Measurements from ENCODE around the gene C19orf44. TPM values are rescaled to one million over a fixed set of nuclear protein-coding genes. Genes with fewer than 3 reads are reported as not detected.
"Not testable (repeated sequence)": the region's sequence is repeated elsewhere in the genome, so short reads cannot be mapped to it uniquely, and the experiment has no call there.

C19orf44 gene
- total RNA-seq, 1 experiment from 2014 or later, result 2.5 TPM

- Histone ChIP-seq H3K9me2 (replicated peaks; ENCODE audit: low read length) (no peaks in the 10 kb centered on the region), H3K4me3 (ENCODE audit: low read length) (no peak overlapping the region), H3K27me3 (ENCODE audit: low read length) (no peaks in the 10 kb centered on the region), H3K9me3 (ENCODE audit: low read length) (no peaks in the 10 kb centered on the region), H2AFZ (ENCODE audit: low read length) (no peak overlapping the region), H4K20me1 (ENCODE audit: low read length) (peaks cover 43% of the 10 kb centered on the region), H3K36me3 (ENCODE audit: low read depth, low read length) (no peaks in the 10 kb centered on the region), H3F3A (ENCODE audit: low read length, unreplicated experiment) (no peaks in the 10 kb centered on the region), H3K79me2 (ENCODE audit: low read length) (peaks cover 99% of the 10 kb centered on the region), H3K9ac (ENCODE audit: low read length) (no peak overlapping the region), H3K4me1 (ENCODE audit: insufficient read depth, low read length) (peaks cover 20% of the 10 kb centered on the region), H3K27ac (ENCODE audit: low read length) (peak overlapping the region; percentile 43; the same call in 1 of the 2 replicates), H3K4me2 (ENCODE audit: low read length) (peak overlapping the region; percentile 32)
- ChIA-PET CTCF (no interaction called here), POLR2A (ENCODE audit: unreplicated experiment) (interaction anchor here (0.6 kb wide), 1 partner anchor 93 kb away, joined by 3 read pairs; no protein-coding TSS in a partner anchor)
- ATAC-seq (no peak), DNase-seq (no peak)
- BruUV-seq (replicated peaks), result no TSS peak
- intact Hi-C loops (cut with micrococcal nuclease), result no loop called here
- TF ChIP-seq, protein P1, sequence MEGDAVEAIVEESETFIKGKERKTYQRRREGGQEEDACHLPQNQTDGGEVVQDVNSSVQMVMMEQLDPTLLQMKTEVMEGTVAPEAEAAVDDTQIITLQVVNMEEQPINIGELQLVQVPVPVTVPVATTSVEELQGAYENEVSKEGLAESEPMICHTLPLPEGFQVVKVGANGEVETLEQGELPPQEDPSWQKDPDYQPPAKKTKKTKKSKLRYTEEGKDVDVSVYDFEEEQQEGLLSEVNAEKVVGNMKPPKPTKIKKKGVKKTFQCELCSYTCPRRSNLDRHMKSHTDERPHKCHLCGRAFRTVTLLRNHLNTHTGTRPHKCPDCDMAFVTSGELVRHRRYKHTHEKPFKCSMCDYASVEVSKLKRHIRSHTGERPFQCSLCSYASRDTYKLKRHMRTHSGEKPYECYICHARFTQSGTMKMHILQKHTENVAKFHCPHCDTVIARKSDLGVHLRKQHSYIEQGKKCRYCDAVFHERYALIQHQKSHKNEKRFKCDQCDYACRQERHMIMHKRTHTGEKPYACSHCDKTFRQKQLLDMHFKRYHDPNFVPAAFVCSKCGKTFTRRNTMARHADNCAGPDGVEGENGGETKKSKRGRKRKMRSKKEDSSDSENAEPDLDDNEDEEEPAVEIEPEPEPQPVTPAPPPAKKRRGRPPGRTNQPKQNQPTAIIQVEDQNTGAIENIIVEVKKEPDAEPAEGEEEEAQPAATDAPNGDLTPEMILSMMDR (conservative IDR thresholded peaks at IDR 0.05; ENCODE audit: low read depth, low read length), result no peak
- TF ChIP-seq EZH2phosphoT487 (IDR thresholded peaks at IDR 0.05; ENCODE audit: borderline replicate concordance, low read length), result no peak
- TF ChIP-seq EZH2 (IDR thresholded peaks at IDR 0.05; ENCODE audit: low read length, unreplicated experiment), result no peak
These were observed 32.7 kb upstream of the C19orf44 start for GRCh38 chr19:16463341-16463990.

DNA sequence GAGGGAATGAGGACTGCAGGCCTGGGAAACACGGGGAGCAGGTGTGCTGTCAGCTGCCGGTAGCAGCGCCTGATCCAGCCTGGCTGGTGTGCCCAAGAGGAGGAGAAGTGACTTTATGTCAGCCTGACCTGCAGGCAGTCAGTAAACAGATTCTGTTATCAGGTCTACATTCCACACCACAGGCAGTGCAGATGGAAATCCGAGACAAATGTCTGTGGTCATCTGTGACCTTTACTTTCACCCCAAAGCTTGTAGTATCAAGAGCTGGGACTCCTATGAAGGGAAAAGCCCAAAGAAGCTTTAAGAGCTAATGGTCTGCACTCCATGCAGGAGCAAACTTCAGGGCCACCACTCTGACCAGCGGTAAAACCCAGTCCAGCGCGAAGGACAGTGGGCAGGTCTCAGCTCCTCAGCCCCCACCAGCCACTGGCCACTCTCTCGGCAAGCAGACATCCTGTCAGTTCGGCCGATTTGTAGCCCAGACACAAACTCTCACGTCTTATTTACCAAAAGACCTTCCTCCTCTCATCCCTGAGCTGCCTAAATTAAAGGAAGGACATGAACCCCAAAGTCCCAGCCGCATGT is 32.1 kb upstream of the C19orf44 start:
- H3K27me3 ChIP-seq (ENCODE audit: low read length), result no peaks in the 10 kb centered on the region
- H3K27ac ChIP-seq (ENCODE audit: low read length), result no peak overlapping the region
- H3K36me3 ChIP-seq (ENCODE audit: low read depth, low read length), result no peaks in the 10 kb centered on the region; the same call in 1 of the 2 replicates
- H3K9ac ChIP-seq (ENCODE audit: low read length), result no peak overlapping the region
- intact Hi-C loops (cut with micrococcal nuclease), result no loop called here
- H2AFZ ChIP-seq (ENCODE audit: low read length), result no peak overlapping the region
- peaks cover 20% of the 10 kb centered on the region for H3K4me1 ChIP-seq (ENCODE audit: insufficient read depth, low read length)
- H3F3A ChIP-seq (ENCODE audit: low read length, unreplicated experiment), result no peaks in the 10 kb centered on the region
- ATAC-seq (no peak), DNase-seq (no peak)
- POLR2A ChIA-PET (ENCODE audit: unreplicated experiment), result no interaction called here
- H4K20me1 ChIP-seq (ENCODE audit: low read length), result peaks cover 37% of the 10 kb centered on the region
- CTCF ChIA-PET, result no interaction called here
- no peaks in the 10 kb centered on the region for H3K9me2 ChIP-seq (replicated peaks; ENCODE audit: low read length)
- no TSS peak for BruUV-seq (replicated peaks)
- H3K9me3 ChIP-seq (ENCODE audit: low read length), result no peaks in the 10 kb centered on the region
- peaks cover 99% of the 10 kb centered on the region for H3K79me2 ChIP-seq (ENCODE audit: low read length)
- no peak overlapping the region for H3K4me2 ChIP-seq (ENCODE audit: low read length)
- no peak overlapping the region for H3K4me3 ChIP-seq (ENCODE audit: low read length)
- TF ChIP-seq, protein P1 (conservative IDR thresholded peaks at IDR 0.05; ENCODE audit: low read depth, low read length), result no peak
- TF ChIP-seq EZH2 (IDR thresholded peaks at IDR 0.05; ENCODE audit: low read length, unreplicated experiment) (no peak), EZH2phosphoT487 (IDR thresholded peaks at IDR 0.05; ENCODE audit: borderline replicate concordance, low read length) (no peak)

GRCh38 chr19:16465239-16465638 is 31.0 kb upstream of the C19orf44 start:
- peaks cover 26% of the 10 kb centered on the region for H4K20me1 ChIP-seq (ENCODE audit: low read length)
- no peaks in the 10 kb centered on the region for H3K9me2 ChIP-seq (replicated peaks; ENCODE audit: low read length)
- no peak overlapping the region for H3K4me2 ChIP-seq (ENCODE audit: low read length)
- H3K27ac ChIP-seq (ENCODE audit: low read length), result no peak overlapping the region
- H3K4me3 ChIP-seq (ENCODE audit: low read length), result no peak overlapping the region
- H3K36me3 ChIP-seq (ENCODE audit: low read depth, low read length), result no peaks in the 10 kb centered on the region; the same call in 1 of the 2 replicates
- no TSS peak for BruUV-seq (replicated peaks)
- ChIA-PET CTCF (no interaction called here), POLR2A (ENCODE audit: unreplicated experiment) (no interaction called here)
- intact Hi-C loops (cut with micrococcal nuclease), result no loop called here
- no peaks in the 10 kb centered on the region for H3F3A ChIP-seq (ENCODE audit: low read length, unreplicated experiment)
- peaks cover 99% of the 10 kb centered on the region for H3K79me2 ChIP-seq (ENCODE audit: low read length)
- no peaks in the 10 kb centered on the region for H3K9me3 ChIP-seq (ENCODE audit: low read length)
- TF ChIP-seq EZH2phosphoT487 (IDR thresholded peaks at IDR 0.05; ENCODE audit: borderline replicate concordance, low read length), result no peak
- TF ChIP-seq, protein P1 (conservative IDR thresholded peaks at IDR 0.05; ENCODE audit: low read depth, low read length), result no peak
- TF ChIP-seq EZH2 (IDR thresholded peaks at IDR 0.05; ENCODE audit: low read length, unreplicated experiment), result no peak
- peaks cover 28% of the 10 kb centered on the region for H3K4me1 ChIP-seq (ENCODE audit: insufficient read depth, low read length)
- no peak overlapping the region for H2AFZ ChIP-seq (ENCODE audit: low read length)
- no peaks in the 10 kb centered on the region for H3K27me3 ChIP-seq (ENCODE audit: low read length)
- no peak for DNase-seq
- ATAC-seq, result no peak
- no peak overlapping the region for H3K9ac ChIP-seq (ENCODE audit: low read length)

DNA sequence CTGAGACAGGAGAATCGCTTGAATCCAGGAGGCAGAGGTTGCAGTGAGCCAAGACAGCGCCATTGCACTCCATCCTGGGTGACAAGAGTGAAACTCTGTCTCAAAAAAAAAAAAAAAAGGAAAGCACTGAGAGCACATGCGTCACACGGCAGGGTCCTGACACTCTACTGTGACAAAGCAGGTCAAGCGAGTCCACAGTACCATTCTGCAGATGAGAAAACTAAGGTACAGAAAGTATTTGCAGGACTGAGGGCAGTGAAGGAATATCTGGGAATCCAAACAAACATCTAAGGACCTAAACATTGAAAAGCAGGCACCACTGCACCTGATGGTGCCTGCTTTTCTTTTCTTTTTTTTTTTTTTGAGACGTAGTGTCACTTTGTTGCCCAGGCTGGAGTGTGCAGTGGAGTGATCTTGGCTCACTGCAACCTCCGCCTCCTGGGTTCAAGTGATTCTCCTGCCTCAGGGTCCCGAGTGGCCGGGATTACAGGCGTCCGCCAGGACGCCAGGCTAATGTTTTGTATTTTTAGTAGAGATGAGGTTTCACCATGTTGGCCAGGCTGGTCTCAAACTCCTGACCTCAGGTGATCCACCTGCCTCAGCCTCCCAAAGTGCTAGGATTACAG is 29.3 kb upstream of the C19orf44 start:
- H4K20me1 ChIP-seq (ENCODE audit: low read length), result peaks cover 22% of the 10 kb centered on the region
- intact Hi-C loops (cut with micrococcal nuclease); H3F3A ChIP-seq (ENCODE audit: low read length, unreplicated experiment); POLR2A ChIA-PET (ENCODE audit: unreplicated experiment); BruUV-seq (replicated peaks); H3K4me2 ChIP-seq (ENCODE audit: low read length); H3K27ac ChIP-seq (ENCODE audit: low read length); H3K36me3 ChIP-seq (ENCODE audit: low read depth, low read length); H3K9me3 ChIP-seq (ENCODE audit: low read length); H3K4me3 ChIP-seq (ENCODE audit: low read length); H2AFZ ChIP-seq (ENCODE audit: low read length); H3K9ac ChIP-seq (ENCODE audit: low read length); DNase-seq; H3K9me2 ChIP-seq (replicated peaks; ENCODE audit: low read length); ATAC-seq; CTCF ChIA-PET; H3K27me3 ChIP-seq (ENCODE audit: low read length): not testable (repeated sequence)
- peaks cover 97% of the 10 kb centered on the region for H3K79me2 ChIP-seq (ENCODE audit: low read length)
- peaks cover 35% of the 10 kb centered on the region for H3K4me1 ChIP-seq (ENCODE audit: insufficient read depth, low read length)

All from PC-3 (cell line).